ENCODE measurements around the gene DIO3.
"Not testable (repeated sequence)": the region's sequence is repeated elsewhere in the genome, so short reads cannot be mapped to it uniquely, and the experiment has no call there.

Gene DIO3

GRCh38 chr14:101543814-101544213 lies 17.5 kb upstream of the DIO3 start:
- no peak for DNase-seq

- no peak for DNase-seq
Observed at GRCh38 chr14:101544550-101544949, 16.7 kb upstream of the DIO3 start.

- no peak for DNase-seq
Observed at GRCh38 chr14:101546706-101547105, 14.6 kb upstream of the DIO3 start.

GRCh38 chr14:101547107-101547738 lies 14.1 kb upstream of the DIO3 start:
- DNase-seq = no peak

GRCh38 chr14:101547961-101548669 lies 13.2 kb upstream of the DIO3 start:
- no peak for DNase-seq

- DNase-seq = no peak
Observed at GRCh38 chr14:101548710-101549109, 12.6 kb upstream of the DIO3 start.

- no peak for DNase-seq
Observed at GRCh38 chr14:101549154-101549553, 12.1 kb upstream of the DIO3 start.

- DNase-seq = not testable (repeated sequence)
Observed at GRCh38 chr14:101550202-101550912, 10.9 kb upstream of the DIO3 start.

- DNase-seq = no peak
Observed at GRCh38 chr14:101551729-101552595, 9.3 kb upstream of the DIO3 start.

- no peak for DNase-seq
Observed at GRCh38 chr14:101552786-101553231, 8.5 kb upstream of the DIO3 start.

GRCh38 chr14:101553393-101553792 lies 7.9 kb upstream of the DIO3 start:
- no peak for DNase-seq

- DNase-seq = no peak
Observed at GRCh38 chr14:101553931-101554330, 7.4 kb upstream of the DIO3 start.

GRCh38 chr14:101554991-101555668 lies 6.2 kb upstream of the DIO3 start:
- DNase-seq = no peak

GRCh38 chr14:101555669-101556043 lies 5.6 kb upstream of the DIO3 start:
- not testable (repeated sequence) for DNase-seq

GRCh38 chr14:101556131-101556530 lies 5.2 kb upstream of the DIO3 start:
- no peak for DNase-seq

- DNase-seq = no peak
Observed at GRCh38 chr14:101556566-101557320, 4.6 kb upstream of the DIO3 start.

- DNase-seq = no peak
Observed at GRCh38 chr14:101557321-101557695, 4.0 kb upstream of the DIO3 start.

GRCh38 chr14:101557811-101558738 lies 3.2 kb upstream of the DIO3 start:
- no peak for DNase-seq

GRCh38 chr14:101558739-101559240 lies 2.5 kb upstream of the DIO3 start:
- DNase-seq = no peak

GRCh38 chr14:101559250-101559623 lies 2.1 kb upstream of the DIO3 start:
- no peak for DNase-seq
